Skeletal muscle tissue (tissue), 4 donors: ENCODE results near the gene LRRC8A. TPM values are rescaled to one million over a fixed set of nuclear protein-coding genes. Genes with fewer than 3 reads are reported as not detected.

Experiments
- H3K27ac ChIP-seq: one replicate; pipeline ENCODE4 v1.7.0; 2013; ENCODE audit warnings: mild to moderate bottlenecking, low read depth, low read length, inconsistent platforms
- H3K27me3 ChIP-seq, 3 donors: one replicate each; pipeline ENCODE4 v1.7.0; 2013; ENCODE audit warnings: low read length in 3 of 3; ENCODE audit not compliant: control insufficient read depth in 3 of 3, insufficient read depth in 3 of 3
- H3K36me3 ChIP-seq, 3 donors: one replicate each; pipeline ENCODE4 v1.7.0; 2013; ENCODE audit warnings: low read length in 3 of 3; ENCODE audit not compliant: control insufficient read depth in 3 of 3, insufficient read depth in 3 of 3
- H3K4me1 ChIP-seq, 3 donors: one replicate each; pipeline ENCODE4 v1.7.0; 2013; ENCODE audit warnings: low read length in 3 of 3, mild to moderate bottlenecking in 3 of 3; ENCODE audit not compliant: control insufficient read depth in 3 of 3, insufficient read depth in 3 of 3
- H3K4me3 ChIP-seq, 3 donors: one replicate each; pipeline ENCODE4 v1.7.0; 2013; ENCODE audit warnings: low read length in 3 of 3
- H3K9ac ChIP-seq, 3 donors: one replicate each; pipeline ENCODE4 v1.7.0; 2013; ENCODE audit warnings: low read length in 3 of 3, mild to moderate bottlenecking in 3 of 3, moderate library complexity in 2 of 3, low read depth in 1 of 3
- H3K9me3 ChIP-seq, 3 donors: one replicate each; pipeline ENCODE4 v1.7.0; 2013; ENCODE audit warnings: low read length in 3 of 3; ENCODE audit not compliant: control insufficient read depth in 3 of 3
- total RNA-seq: library from RNA; depleted of rRNA; stranded (reverse); fragments of >200 nt; gene quantifications from one replicate; pipeline ENCODE4 v1.2.3, GENCODE V29; 2014
- donor health status: Osteomylitis.

LRRC8A gene
- total RNA-seq, 1 donor from 2014 or later, result 9.9 TPM

DNA sequence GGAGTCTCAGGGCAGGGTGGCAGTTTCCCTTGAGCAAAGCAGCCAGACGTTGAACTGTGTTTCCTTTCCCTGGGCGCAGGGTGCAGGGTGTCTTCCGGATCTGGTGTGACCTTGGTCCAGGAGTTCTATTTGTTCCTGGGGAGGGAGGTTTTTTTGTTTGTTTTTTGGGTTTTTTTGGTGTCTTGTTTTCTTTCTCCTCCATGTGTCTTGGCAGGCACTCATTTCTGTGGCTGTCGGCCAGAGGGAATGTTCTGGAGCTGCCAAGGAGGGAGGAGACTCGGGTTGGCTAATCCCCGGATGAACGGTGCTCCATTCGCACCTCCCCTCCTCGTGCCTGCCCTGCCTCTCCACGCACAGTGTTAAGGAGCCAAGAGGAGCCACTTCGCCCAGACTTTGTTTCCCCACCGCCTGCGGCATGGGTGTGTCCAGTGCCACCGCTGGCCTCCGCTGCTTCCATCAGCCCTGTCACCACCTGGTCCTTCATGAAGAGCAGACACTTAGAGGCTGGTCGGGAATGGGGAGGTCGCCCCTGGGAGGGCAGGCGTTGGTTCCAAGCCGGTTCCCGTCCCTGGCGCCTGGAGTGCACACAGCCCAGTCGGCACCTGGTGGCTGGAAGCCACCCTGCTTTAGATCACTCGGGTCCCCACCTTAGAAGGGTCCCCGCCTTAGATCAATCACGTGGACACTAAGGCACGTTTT, 35.4 kb downstream of the LRRC8A start:
- Histone ChIP-seq H3K27me3 (no peaks in the 10 kb centered on the region), H3K36me3 (peaks cover 9 to 15% (median 13%) of the 10 kb centered on the region in 3 donors), H3K9me3 (no peaks in the 10 kb centered on the region), H3K4me1 (peaks cover 51 to 63% (median 56%) of the 10 kb centered on the region in 3 donors), H3K9ac (peak overlapping the region in 1 of 3 donors; percentile 45), H3K27ac (peak overlapping the region; percentile 47), H3K4me3 (peak overlapping the region in 1 of 3 donors; percentile 10)

DNA sequence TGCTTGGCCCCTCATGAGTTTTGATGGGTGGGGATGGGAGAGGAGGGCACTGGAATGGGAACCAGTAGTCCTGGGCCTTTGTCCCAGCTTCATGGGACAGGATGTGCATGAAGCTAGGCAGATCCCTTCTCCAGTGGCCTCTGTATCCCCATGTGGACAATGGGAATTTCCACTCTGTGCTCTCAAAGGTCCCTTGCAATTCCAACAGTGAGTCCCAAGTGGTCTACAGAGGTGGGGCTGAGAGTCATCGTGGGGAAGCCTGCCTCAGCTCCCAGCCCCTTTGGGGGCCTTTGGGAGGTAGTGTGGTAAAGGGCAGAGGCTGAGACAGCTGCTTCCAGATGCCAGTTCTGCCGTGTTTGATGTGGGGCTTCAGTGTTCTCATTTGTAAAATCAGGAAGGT, 37.0 kb downstream of the LRRC8A start:
- Histone ChIP-seq H3K4me3 (no peak overlapping the region), H3K27ac (no peak overlapping the region), H3K36me3 (peaks cover 6 to 15% (median 13%) of the 10 kb centered on the region in 3 donors), H3K4me1 (peaks cover 35 to 48% (median 42%) of the 10 kb centered on the region in 3 donors), H3K27me3 (no peaks in the 10 kb centered on the region), H3K9ac (peak overlapping the region in 1 of 3 donors; percentile 33), H3K9me3 (no peaks in the 10 kb centered on the region)

- no peak overlapping the region for H3K27ac ChIP-seq
- peaks cover 35 to 42% (median 37%) of the 10 kb centered on the region in 3 donors for H3K4me1 ChIP-seq
- H3K9me3 ChIP-seq, result no peaks in the 10 kb centered on the region
- peak overlapping the region in 1 of 3 donors; percentile 33 for H3K9ac ChIP-seq
- no peaks in the 10 kb centered on the region for H3K27me3 ChIP-seq
- peaks cover 6 to 15% (median 13%) of the 10 kb centered on the region in 3 donors for H3K36me3 ChIP-seq
- H3K4me3 ChIP-seq, result no peak overlapping the region
These were observed 37.6 kb downstream of the LRRC8A start for GRCh38 chr9:128919402-128920089.

- Histone ChIP-seq H3K36me3 (peaks cover 6 to 13% (median 12%) of the 10 kb centered on the region in 3 donors), H3K9ac (peak within 1 kb of the TSS; percentile 68 to 86 (median 85)), H3K4me1 (peaks cover 33 to 39% (median 35%) of the 10 kb centered on the region in 3 donors), H3K4me3 (peak within 1 kb of the TSS; percentile 57 to 77 (median 67)), H3K9me3 (no peaks in the 10 kb centered on the region), H3K27ac (peak within 1 kb of the TSS; percentile 67), H3K27me3 (no peaks in the 10 kb centered on the region)
These were observed 38.6 kb downstream of the LRRC8A start, which contains the start of gene PHYHD1 for GRCh38 chr9:128920381-128921058. TSS of gene PHYHD1 (plus strand) at chr9:128920982. CDS start at chr9:128922324, 1,342 bp downstream.

- H3K9ac ChIP-seq, result peak overlapping the region; percentile 68 to 86 (median 85)
- H3K4me1 ChIP-seq, result peaks cover 19 to 24% (median 23%) of the 10 kb centered on the region in 3 donors
- peak overlapping the region; percentile 57 to 77 (median 67) for H3K4me3 ChIP-seq
- H3K27me3 ChIP-seq, result no peaks in the 10 kb centered on the region
- peak overlapping the region; percentile 67 for H3K27ac ChIP-seq
- H3K36me3 ChIP-seq, result peaks cover 5 to 10% (median 9%) of the 10 kb centered on the region in 3 donors
- H3K9me3 ChIP-seq, result no peaks in the 10 kb centered on the region
These were observed 40.2 kb downstream of the LRRC8A start for GRCh38 chr9:128921881-128922763.

- H3K27ac ChIP-seq, result no peak overlapping the region
- H3K27me3 ChIP-seq, result no peaks in the 10 kb centered on the region
- H3K9ac ChIP-seq, result no peak overlapping the region
- no peaks in the 10 kb centered on the region for H3K9me3 ChIP-seq
- H3K36me3 ChIP-seq, result peaks cover 2 to 6% (median 5%) of the 10 kb centered on the region in 3 donors
- no peak overlapping the region for H3K4me3 ChIP-seq
- peaks cover 18 to 22% (median 18%) of the 10 kb centered on the region in 3 donors for H3K4me1 ChIP-seq
These were observed 41.6 kb downstream of the LRRC8A start for GRCh38 chr9:128923493-128923883.

GRCh38 chr9:128927731-128928411, 45.9 kb downstream of the LRRC8A start:
- H3K4me1 ChIP-seq, result peaks cover 0 to 5% (median 4%) of the 10 kb centered on the region in 3 donors
- H3K27me3 ChIP-seq, result no peaks in the 10 kb centered on the region
- H3K36me3 ChIP-seq, result peaks cover 0 to 4% (median 2%) of the 10 kb centered on the region in 3 donors
- peak overlapping the region in 1 of 3 donors; percentile 24 for H3K9ac ChIP-seq
- no peak overlapping the region for H3K4me3 ChIP-seq
- no peak overlapping the region for H3K27ac ChIP-seq
- H3K9me3 ChIP-seq, result no peaks in the 10 kb centered on the region

GRCh38 chr9:128928624-128929023, 46.7 kb downstream of the LRRC8A start:
- H3K9ac ChIP-seq, result no peak overlapping the region
- no peak overlapping the region for H3K27ac ChIP-seq
- no peak overlapping the region for H3K4me3 ChIP-seq
- H3K4me1 ChIP-seq, result peaks cover 0 to 5% (median 4%) of the 10 kb centered on the region in 3 donors
- peaks cover 0 to 8% (median 2%) of the 10 kb centered on the region in 3 donors for H3K36me3 ChIP-seq
- H3K27me3 ChIP-seq, result no peaks in the 10 kb centered on the region
- H3K9me3 ChIP-seq, result no peaks in the 10 kb centered on the region
